Measurements from ENCODE around the gene NEU1. TPM values are rescaled to one million over a fixed set of nuclear protein-coding genes. Genes with fewer than 3 reads are reported as not detected.

NEU1 gene
- total RNA-seq, 2 experiments from 2014 or later, result 5.5 to 13.4 TPM

- TF ChIP-seq CTCF (conservative IDR thresholded peaks at IDR 0.05; ENCODE audit: low read length) (no peak), EZH2phosphoT487 (IDR thresholded peaks at IDR 0.05; ENCODE audit: borderline replicate concordance, low read depth, low read length) (no peak)
- no TSS peak for BruUV-seq (replicated peaks)
- CTCF ChIA-PET (ENCODE audit: unreplicated experiment), result no interaction called here
Observed at GRCh38 chr6:31861919-31862343, 690 bp downstream of the NEU1 start.

GRCh38 chr6:31861150-31861549, 1.5 kb downstream of the NEU1 start:
- Histone ChIP-seq H3K4me3 (ENCODE audit: low read depth, low read length, poor library complexity, severe bottlenecking) (no peak overlapping the region), H3K9me2 (ENCODE audit: insufficient read depth, low read length) (no peaks in the 10 kb centered on the region), H4K20me1 (ENCODE audit: insufficient read depth, low read length) (no peaks in the 10 kb centered on the region), H3K4me1 (ENCODE audit: insufficient read depth, low read length, poor library complexity, severe bottlenecking) (peaks cover 20% of the 10 kb centered on the region), H3K27ac (ENCODE audit: low read depth, low read length, poor library complexity, severe bottlenecking) (no peak overlapping the region), H3K9me3 (ENCODE audit: low read length) (no peaks in the 10 kb centered on the region), H3K4me2 (ENCODE audit: low read length) (no peak overlapping the region), H3K79me2 (ENCODE audit: insufficient read depth, low read depth, low read length) (no peaks in the 10 kb centered on the region), H2AFZ (ENCODE audit: low read length) (no peak overlapping the region), H3K36me3 (ENCODE audit: insufficient read depth, low read length) (no peaks in the 10 kb centered on the region)
- ChIA-PET CTCF (ENCODE audit: unreplicated experiment) (no interaction called here), POLR2A (interaction anchor here (0.9 kb wide), 1 partner anchor 28 kb away, joined by 3 read pairs; no protein-coding TSS in a partner anchor)
- intact Hi-C loops (cut with micrococcal nuclease; ENCODE audit: unreplicated experiment), result no loop called here
- TF ChIP-seq EZH2phosphoT487 (IDR thresholded peaks at IDR 0.05; ENCODE audit: borderline replicate concordance, low read depth, low read length), result no peak
- TF ChIP-seq CTCF (conservative IDR thresholded peaks at IDR 0.05; ENCODE audit: low read length), result no peak
- BruUV-seq (replicated peaks), result no TSS peak
- no peak for DNase-seq (ENCODE audit: low spot score)

More at GRCh38 chr6:31861919-31862343, 690 bp downstream of the NEU1 start:
- Histone ChIP-seq H3K27ac (ENCODE audit: low read depth, low read length, poor library complexity, severe bottlenecking) (no peak overlapping the region), H3K9me2 (ENCODE audit: insufficient read depth, low read length) (no peaks in the 10 kb centered on the region), H3K79me2 (ENCODE audit: insufficient read depth, low read depth, low read length) (no peaks in the 10 kb centered on the region), H3K9me3 (ENCODE audit: low read length) (no peaks in the 10 kb centered on the region), H3K36me3 (ENCODE audit: insufficient read depth, low read length) (no peaks in the 10 kb centered on the region), H3K4me1 (ENCODE audit: insufficient read depth, low read length, poor library complexity, severe bottlenecking) (peaks cover 20% of the 10 kb centered on the region), H2AFZ (ENCODE audit: low read length) (no peak overlapping the region), H3K4me2 (ENCODE audit: low read length) (peak overlapping the region; percentile 85), H3K4me3 (ENCODE audit: low read depth, low read length, poor library complexity, severe bottlenecking) (peak overlapping the region; percentile 75), H4K20me1 (ENCODE audit: insufficient read depth, low read length) (no peaks in the 10 kb centered on the region)
- intact Hi-C loops (cut with micrococcal nuclease; ENCODE audit: unreplicated experiment), result loop anchor here (2.0 kb wide), 1 partner anchor 67 kb away; the partner anchor contains the start of gene VARS1
- POLR2A ChIA-PET, result interaction anchor here (1.1 kb wide), 1 partner anchor 54 kb away, joined by 8 read pairs; the partner anchor contains the start of gene LSM2
- no peak for DNase-seq (ENCODE audit: low spot score)

- CTCF ChIA-PET (ENCODE audit: unreplicated experiment), result no interaction called here
- intact Hi-C loops (cut with micrococcal nuclease; ENCODE audit: unreplicated experiment), result no loop called here
- Histone ChIP-seq H4K20me1 (ENCODE audit: insufficient read depth, low read length) (no peaks in the 10 kb centered on the region), H3K4me1 (ENCODE audit: insufficient read depth, low read length, poor library complexity, severe bottlenecking) (peaks cover 20% of the 10 kb centered on the region), H3K9me2 (ENCODE audit: insufficient read depth, low read length) (no peaks in the 10 kb centered on the region), H3K4me2 (ENCODE audit: low read length) (no peak overlapping the region), H3K36me3 (ENCODE audit: insufficient read depth, low read length) (no peaks in the 10 kb centered on the region), H3K9me3 (ENCODE audit: low read length) (no peaks in the 10 kb centered on the region), H3K27ac (ENCODE audit: low read depth, low read length, poor library complexity, severe bottlenecking) (no peak overlapping the region), H3K4me3 (ENCODE audit: low read depth, low read length, poor library complexity, severe bottlenecking) (no peak overlapping the region), H2AFZ (ENCODE audit: low read length) (no peak overlapping the region), H3K79me2 (ENCODE audit: insufficient read depth, low read depth, low read length) (no peaks in the 10 kb centered on the region)
- no peak for DNase-seq (ENCODE audit: low spot score)
- TF ChIP-seq CTCF (conservative IDR thresholded peaks at IDR 0.05; ENCODE audit: low read length) (no peak), EZH2phosphoT487 (IDR thresholded peaks at IDR 0.05; ENCODE audit: borderline replicate concordance, low read depth, low read length) (no peak)
- no TSS peak for BruUV-seq (replicated peaks)
- POLR2A ChIA-PET, result interaction anchor here (0.9 kb wide), 1 partner anchor 28 kb away, joined by 3 read pairs; no protein-coding TSS in a partner anchor
Observed at GRCh38 chr6:31860349-31860748, 2.3 kb downstream of the NEU1 start.

All from OCI-LY7 (cell line).